Stimulated activated CD8-positive, alpha-beta memory T cell treated with anti-CD3 and anti-CD28 coated beads, Interleukin-12 subunit alpha, Interleukin-12 subunit beta, amount 100 ng/mL, for 24 hours (primary cell): ENCODE results near the gene OR8D1.

ENCODE experiments used
- DNase-seq: peaks from one replicate; pipeline ENCODE4 v3.0.0-alpha.2; 2020; ENCODE audit errors: extremely low read depth

OR8D1 gene

DNA sequence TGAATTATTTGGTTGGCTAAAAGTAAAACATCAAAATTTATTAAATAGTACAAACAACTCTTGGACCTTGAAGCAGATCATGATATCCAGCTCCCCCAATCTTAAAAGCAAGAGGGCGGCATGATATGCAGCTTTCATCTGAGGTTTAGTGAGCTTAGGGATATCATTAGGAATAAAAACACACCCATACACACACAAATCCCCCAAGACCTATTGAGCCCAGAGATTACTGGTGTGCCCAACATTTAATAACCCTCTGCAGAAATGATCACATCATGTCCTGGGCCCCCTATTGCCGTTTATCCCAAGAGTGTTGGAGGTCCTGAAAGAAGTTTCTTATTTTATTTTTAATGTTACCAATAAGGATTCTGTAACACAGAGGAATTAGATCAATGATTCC is at the start of gene OR8D1:
OR8D1 (minus strand) TSS at position 101 of the 400 bp plus-strand sequence. CDS start 3,183 bp downstream, outside the sequence.
- DNase-seq: no peak

DNA sequence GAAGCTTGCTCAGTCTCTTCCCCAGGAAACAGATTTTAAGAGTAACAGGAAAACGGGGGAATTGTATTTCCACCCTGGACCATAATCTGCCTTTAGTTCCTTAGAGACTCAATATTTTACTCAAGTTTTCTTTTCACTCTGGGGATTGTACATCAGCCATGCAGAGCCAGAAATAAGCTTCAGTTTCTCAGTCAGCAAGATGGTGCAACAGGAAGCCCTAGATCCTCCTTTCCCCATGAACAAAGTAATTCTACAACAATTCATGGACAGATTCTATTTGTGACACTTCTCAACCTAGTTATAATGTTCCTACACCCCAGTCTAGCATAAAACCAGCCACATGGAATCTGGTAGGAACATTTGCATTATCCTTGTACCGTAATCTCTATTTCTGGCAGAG is 45.8 kb upstream of the OR8D1 start:
- DNase-seq: no peak

DNA sequence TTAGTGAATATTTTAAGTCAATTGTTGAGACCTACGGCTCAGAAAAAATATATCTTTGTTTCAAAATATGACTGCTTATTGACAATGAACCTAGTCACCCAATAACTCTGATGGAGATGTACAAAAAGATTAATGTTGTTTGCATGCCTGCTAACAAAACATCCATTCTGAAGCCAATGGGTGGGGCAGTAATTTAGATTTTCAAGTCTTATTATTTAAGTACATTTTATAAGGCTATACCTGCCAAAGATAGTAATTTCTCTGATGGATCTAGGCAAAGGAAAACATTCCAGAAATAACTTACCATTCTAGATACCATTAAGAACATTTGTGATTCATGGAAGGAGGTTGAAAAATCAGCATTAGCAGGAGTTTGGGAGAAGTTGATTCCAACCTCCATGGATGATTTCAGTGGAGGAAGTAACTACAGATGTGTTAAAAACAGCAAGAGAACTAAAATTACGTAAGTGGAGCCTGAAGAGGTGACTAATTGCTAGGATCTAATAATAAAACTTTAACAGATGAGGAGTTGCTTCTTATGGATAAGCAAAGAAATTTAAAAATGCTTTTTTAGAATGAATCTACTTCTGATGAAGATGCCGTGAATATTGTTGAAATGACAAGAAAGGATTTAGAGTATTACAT is 32.7 kb upstream of the OR8D1 start:
- no peak for DNase-seq

DNA sequence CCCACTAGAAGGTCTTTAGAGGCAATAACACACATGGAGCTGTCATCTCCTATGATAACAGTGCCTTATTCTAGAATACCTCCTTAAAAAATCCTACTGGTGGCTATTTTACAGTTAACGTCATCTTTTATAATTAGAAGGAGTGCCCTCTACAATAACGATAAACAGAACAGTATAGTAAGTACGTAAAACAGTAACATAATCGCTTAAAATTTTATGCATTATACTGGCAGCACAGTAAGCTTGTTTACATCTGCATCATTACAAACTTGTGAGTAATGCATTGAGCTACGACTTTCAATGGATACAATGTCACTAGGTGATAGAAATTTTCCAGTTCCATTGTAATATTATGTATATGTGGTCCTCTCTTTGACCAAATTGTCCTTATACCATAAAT is 30.6 kb upstream of the OR8D1 start:
- DNase-seq: no peak

DNA sequence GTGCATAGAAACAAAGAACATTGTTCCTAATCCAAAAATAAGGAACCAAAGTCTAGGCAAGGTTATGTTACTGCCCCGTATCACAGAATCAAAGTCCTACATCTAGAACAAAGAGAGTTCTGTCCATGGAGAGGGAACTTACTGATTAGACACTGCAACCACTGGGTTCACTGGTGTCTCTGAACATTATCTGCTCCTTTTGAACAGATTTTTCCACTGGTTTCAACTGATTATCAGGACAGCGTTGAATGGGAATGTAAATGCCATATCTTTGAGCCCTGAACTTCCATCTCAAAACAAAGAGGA is 26.3 kb upstream of the OR8D1 start:
- no peak for DNase-seq

DNA sequence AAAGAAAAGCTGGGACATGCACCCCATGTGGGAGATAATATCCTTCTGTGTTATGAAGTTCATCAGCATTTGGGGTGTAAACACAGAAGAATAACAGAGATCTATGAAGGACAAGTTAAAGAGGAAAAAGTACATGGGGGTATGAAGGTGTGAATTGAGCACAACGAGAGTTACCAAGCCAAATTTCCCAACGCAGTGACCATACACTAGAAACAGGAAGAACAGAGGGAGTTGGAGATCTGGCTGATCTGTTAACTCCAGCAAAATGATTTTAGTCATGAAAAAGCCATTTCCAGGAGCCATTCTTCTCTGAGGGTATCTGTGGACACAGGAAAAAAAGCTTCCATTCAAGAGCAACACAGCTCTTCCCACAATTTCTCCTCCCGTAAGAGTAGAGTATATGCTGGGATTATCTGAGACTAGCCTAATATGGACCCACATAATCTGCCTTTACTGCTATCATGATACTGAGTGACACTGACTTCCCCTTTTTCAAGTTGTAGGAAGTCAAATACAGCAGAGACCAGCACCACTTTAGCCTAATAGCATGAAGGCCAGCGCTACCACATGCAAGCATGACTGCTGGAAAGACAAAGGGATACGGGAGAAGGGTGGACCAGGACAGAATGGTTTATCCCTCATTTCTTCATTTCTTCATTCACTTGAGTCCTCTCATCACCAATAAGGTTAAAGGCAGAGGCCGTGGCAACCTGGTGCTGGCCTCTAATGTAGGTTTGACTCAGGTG is 25.8 kb upstream of the OR8D1 start:
- DNase-seq: no peak

DNA sequence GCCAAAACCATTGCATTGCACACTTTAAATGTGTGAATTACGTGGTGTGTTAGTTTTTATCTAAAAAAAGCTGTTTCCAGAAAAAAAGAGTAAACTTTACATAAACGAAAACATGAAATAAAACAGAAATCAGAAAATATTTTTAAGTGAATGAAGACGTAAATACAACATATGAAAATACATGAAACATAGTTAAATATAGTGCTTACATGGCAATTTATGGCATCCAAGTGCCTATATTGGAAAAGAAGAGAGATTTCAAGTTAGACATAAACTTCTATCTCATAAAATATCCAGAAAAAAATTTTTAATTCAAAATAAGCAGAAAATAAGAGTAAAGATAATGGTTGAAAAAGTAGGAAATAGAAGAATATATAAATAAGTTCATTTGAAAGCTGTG is 18.1 kb upstream of the OR8D1 start:
- no peak for DNase-seq

DNA sequence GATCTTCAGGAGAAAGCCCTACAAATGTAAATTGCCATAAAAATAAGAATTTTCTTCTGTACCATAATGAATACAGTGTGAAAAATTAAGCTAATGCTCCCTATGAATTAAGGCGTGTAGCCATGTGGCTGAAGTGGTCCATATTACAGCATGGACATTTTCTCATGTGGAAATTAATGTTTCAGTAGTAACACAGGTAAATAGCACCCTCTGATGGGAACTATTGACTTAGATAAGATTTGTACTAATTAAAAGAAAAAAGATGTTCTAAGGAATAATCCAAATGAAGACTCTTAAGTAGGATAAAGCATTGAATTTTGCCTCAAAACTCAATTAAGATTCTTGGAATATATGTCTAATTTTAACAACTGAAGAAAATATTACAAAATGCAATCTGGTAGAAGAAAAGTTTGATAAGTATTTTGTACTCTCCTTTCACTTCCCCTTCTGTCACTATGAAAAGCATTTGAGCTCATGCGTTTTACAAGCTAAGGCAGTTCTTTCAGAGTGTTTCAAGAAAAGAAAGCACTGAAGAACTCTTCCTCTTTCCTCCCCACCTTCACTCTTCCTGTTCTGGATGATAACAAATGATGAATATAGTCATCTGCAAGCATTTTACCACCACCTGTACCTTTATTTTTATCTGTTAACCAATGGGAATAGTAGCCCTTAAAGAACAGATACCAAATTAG is 16.2 kb upstream of the OR8D1 start:
- no peak for DNase-seq

DNA sequence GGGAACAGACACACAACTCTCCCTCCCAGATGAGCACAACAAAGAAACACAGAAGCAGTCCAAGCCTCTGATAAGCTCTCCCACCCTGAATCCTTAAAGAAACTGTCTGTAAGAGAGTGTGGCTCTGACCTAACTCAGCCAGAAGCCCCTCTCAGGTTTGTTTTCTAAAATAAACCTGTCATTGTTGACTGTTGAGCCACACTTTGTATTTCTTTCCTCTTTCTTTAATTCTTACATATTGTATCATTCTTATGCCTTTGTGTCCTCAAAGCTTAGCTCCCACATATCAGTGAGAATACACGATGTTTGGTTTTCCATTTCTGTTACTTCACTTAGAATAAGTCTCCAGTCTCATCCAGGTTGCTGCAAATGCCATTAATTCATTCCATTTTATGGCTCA is 14.0 kb upstream of the OR8D1 start:
- no peak for DNase-seq

DNA sequence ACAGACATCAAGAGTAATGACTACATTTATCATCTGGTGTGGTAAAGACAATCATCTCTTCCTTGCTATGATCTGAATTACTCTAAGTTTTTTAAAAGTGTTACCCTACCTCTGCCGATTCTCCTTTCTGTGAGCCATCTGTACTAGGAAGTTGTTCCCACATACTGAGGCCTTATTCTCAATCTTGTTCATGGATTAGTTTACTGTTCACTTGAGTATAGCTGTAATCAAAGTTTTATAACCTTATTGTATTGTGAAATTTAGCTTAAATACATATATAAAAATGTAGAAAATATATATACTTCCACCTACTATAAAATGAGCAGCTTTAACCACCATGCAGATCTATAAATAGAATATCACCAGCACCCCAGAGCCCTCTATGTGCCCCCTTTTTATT is 8.6 kb upstream of the OR8D1 start:
- no peak for DNase-seq

DNA sequence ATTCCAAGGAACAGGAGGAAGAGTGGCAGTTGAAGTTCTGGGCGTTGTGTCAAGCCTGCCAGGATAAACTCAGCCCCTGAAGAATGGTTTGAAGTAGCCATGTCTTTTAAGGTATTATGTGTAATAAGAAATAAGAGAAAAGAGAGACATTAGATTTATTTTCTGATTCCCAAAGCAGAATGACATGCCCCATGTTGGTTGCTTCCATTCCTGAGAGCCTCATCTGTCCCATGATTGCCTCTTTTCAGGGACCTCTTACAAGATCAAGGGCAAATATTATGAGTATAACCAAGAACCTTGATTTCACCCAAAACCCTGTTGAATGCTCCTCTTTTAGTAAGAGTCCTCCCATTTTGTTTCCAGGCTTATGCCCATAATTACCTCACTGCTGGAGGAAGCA is 6.3 kb upstream of the OR8D1 start, which contains the start of gene OR8D2:
OR8D2 (minus strand) TSS at position 101 of the 400 bp plus-strand sequence; CDS start at position 101, 0 bp downstream.
- DNase-seq: no peak

DNA sequence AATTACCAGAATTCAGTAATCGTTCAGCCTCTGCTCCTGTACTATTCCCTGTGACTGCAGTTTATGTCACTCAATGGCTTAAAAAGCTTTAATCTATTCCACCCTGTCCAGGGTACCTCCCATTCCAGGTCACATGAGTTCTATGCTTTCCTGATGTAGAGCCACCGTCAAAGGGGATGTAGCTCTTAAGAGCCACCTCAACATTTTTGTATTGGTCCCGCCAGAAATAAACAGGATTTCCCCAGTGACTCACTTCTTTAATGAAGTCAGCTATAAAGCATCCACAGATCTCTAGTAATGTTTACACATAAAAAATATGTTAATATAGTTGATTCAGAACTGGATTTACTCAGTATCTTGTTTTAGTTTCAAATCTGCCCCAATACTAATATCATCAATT is 1.3 kb upstream of the OR8D1 start:
- DNase-seq: no peak

DNA sequence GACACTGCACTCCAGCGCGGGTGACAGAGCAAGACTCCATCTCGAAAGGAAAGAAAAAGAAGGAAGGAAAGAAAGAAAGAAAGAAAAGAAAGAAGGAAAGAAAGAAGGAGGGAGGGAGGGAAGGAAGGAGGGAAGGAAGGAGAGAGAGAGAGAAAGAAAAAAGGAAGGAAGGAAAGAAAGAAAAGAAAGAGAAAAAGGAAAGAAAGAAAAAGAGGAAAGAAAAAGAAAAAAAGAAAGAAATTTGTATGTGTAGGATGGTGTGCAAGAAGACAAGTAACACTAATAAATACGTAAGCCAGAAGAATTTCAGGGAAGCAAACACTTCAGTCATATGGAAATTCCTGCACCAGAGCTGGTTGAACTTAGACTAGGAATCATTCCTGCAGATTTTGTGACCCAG is 618 bp downstream of the OR8D1 start:
- DNase-seq: no peak

DNA sequence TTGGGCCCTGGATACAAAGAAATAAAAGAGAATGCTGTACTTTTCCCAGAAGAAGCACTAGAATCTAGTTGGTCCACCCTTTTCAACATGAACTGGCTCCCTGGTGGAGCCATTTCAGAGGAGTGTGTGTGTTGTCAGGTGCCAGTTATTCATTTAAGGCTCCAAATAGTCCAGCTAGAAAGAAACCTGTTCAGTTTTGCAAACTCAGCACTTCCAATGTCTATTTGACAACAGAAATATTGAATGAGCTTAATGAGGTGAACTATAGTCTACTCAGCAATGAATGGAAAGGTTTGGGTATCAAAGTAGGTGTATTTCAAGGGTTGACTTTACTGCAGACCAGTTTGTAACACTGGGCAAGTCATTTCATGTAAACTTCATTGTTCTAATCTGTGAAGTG is 2.1 kb downstream of the OR8D1 start:
- no peak for DNase-seq

DNA sequence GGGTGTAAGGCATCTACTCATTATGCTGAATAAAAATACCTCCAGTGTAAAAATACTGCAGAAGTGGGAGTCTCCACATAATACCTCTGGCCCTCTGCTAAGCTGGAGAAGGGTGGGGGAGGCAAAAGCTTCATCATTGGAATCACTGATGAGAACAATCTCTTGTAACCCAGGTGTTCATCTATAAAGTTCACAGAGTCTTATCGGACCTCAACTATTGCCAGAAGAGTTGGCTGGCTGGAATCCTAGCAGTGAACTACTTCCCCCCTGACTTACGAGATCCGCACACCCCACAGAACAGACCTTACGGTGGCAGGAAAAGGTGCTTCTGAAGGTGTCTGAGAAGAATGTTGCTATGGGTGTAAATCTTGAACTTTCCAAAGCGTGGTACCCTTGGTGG is 2.5 kb downstream of the OR8D1 start:
- no peak for DNase-seq

DNA sequence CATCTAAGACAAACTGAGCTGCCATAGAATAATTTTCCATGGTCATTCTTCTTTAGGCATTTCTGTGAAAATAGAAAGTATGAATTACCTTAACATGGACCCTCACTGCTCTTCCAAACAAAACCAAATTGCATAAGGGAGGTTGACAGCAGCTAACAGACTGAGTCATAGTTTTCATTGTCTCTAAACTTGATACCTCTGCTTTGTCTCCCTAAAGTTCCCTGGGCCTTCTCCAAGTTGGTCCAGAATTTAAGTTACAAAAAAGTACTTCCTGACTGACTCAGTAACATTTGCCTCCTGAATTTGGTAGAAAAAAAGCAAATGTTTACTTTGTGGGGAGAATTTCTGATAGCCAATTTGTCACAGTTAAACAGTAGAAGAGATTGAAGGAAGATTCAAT is 3.0 kb downstream of the OR8D1 start:
- no peak for DNase-seq

DNA sequence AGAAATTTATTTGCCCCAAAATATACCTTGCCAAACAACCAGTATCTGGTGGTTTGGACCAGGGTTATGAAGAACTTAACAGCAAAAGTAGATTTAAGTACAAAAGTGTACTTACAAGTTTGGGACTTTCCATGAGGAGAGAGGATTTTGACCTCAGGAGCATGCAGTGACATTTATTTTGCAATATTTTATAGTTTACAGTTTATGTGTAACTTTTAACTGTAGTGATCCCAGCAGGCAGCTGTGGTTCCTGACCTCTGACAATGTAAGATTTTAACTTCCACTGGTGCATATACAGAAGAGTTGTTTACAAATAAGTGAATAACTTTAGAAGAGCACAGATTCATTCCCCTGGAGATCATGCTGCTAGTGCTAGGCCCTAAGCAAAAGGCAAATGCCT is 6.7 kb downstream of the OR8D1 start:
- DNase-seq: no peak

DNA sequence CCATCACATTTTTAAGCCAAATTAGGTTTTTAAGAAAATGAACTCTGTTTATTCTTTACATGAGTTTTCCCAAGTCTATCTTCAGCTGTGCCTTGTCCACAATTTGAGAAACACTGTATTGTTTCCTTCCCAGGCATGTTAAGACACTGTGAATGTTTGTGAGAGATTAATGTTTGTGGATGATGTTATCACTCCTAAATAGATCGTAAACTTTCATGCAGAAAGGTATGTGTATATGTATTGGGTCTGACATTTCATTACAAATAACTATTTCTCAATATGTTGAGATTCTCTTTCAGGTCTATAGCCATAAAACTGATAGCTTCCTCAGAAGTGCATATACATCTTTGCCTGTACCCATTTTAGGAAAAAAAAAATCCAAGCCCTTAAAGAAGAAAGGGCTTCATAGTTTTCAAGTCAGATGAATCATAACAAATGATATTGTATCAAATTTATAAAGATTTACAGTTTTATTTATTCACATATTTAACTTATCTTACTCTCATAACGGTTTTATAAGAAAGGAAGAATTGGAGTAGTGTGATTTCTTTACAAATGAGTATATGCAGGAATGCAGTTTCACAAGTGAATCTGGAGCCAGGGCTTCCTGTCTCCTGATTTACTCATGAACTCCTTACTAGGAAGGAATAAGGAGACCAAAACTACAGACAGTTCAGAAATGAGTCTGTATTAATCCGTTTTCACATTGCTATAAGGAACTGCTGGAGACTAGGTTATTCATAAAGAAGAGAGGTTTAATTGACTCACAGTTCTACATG is 11.2 kb downstream of the OR8D1 start:
- DNase-seq: no peak

DNA sequence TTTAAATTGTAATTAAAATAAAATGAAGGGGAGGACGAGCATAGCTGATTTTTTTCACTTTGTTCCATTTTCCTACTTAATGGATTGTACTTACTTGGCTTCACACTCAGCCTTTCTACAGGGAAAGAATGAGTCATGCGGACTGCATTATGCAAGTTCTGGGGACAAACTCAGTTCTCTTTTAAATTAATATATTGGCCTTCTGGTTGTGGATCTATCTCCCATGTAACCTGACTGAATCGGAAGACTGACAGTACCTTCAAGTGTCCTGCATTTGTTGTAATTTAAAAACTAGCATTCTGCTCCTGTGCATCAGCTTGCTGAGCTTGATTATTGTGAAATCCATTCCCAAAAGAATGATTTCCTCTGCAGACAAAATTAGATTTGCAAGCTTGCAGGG is 12.2 kb downstream of the OR8D1 start:
- no peak for DNase-seq

DNA sequence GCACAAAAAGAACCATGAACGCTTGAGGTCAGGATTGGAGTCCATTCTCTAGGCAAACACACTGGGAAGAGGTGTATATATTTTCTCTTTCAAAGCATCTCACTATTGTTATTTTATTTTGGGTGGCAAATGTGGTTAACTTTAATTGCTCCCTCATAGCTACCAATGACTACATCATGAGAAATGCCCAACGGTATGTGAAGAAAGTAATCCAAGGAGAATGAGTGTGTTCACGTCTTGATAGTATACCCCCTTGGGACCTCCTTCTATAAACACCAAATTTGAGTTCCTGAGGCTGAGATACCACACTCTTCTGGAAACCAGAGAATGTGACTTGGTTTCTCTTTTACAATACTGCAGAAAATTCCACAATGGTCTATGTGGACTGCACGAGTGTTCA is 15.8 kb downstream of the OR8D1 start:
- DNase-seq: no peak

DNA sequence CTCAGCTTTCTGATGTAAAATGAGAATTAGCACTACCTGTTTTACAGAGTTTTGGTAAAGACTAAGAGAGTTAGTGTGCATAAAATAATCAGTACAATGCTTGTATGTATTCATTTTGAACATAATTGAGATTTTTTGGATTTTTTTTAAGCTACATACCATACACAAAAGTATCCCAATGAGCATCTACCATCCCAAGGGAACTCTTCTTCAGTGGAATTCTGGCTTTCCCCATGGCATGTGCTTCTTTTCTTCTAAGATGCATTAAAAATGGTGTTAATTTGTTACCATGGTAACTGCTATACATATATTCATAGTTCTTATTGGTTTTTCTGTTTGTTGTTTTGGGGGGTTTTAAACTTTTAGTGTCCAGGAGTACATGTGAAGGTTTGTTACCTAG is 17.7 kb downstream of the OR8D1 start:
- no peak for DNase-seq

DNA sequence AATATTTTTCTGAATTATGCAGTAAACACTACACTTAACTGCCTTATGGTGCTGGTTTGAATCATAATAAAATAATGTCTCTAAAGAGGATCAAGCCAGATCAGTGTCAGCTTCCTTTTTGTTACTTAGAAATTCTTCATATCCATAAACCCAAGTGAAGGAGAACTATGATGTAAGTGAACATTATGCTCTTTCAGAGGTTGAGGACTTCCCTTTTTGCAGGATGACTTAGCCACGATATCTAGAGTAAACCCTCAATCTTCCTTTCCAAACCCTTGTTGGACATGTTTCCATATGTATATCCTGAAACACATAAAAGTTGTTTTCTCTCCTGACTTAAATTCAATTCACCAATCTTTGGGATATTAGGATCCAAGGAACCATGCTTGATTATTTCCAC is 19.1 kb downstream of the OR8D1 start:
- DNase-seq: no peak
